H1 (cell line): ENCODE results near the gene DLL4. TPM values are rescaled to one million over a fixed set of nuclear protein-coding genes. Genes with fewer than 3 reads are reported as not detected.

Source experiments
- CTCF ChIA-PET: fragments of 300-600 bp; sonication (Branson Sonifier 250); formaldehyde crosslinking; loops from one replicate; lab custom pipeline; 2021; ENCODE audit not compliant: partially characterized antibody; lab: Charles Lee
- POLR2A ChIA-PET: fragments of 300-600 bp; sonication (Branson Sonifier 250); formaldehyde crosslinking; loops from one replicate; lab custom pipeline; 2021; ENCODE audit warnings: inconsistent platforms; ENCODE audit not compliant: partially characterized antibody; lab: Charles Lee
- DNase-seq, 2 experiments: peaks; one replicate each; pipeline versions ENCODE4 v3.0.0 to v3.0.0-alpha.2; 2010 to 2022; ENCODE audit warnings: low spot score in 2 of 2, low read depth in 1 of 2, mixed read lengths in 1 of 2
- FAIRE-seq: peaks from 2 replicates; lab custom pipeline; 2011; peaks lifted over from hg19 to GRCh38; lab: Jason Lieb, UNC
- H2AFZ ChIP-seq: 2 replicates; pipeline ENCODE4 v1.8.1; 2012; ENCODE audit warnings: low read length, inconsistent platforms
- H2AK5ac ChIP-seq: 2 replicates; pipeline ENCODE4 v1.6.1; 2013; ENCODE audit warnings: low read depth, low read length
- H2BK120ac ChIP-seq: replicated peaks from 2 replicates; pipeline ENCODE3; 2013; ENCODE audit warnings: low read depth, low read length, inconsistent platforms
- H2BK12ac ChIP-seq: 2 replicates; pipeline ENCODE4 v1.6.1; 2013; ENCODE audit warnings: low read depth, low read length
- H2BK15ac ChIP-seq: 2 replicates; pipeline ENCODE4 v1.6.1; 2013; ENCODE audit warnings: low read length
- H2BK20ac ChIP-seq: 2 replicates; pipeline ENCODE4 v1.6.1; 2013; ENCODE audit warnings: low read length
- H2BK5ac ChIP-seq: 2 replicates; pipeline ENCODE4 v1.6.1; 2013; ENCODE audit warnings: low read depth, low read length
- H3K14ac ChIP-seq: 2 replicates; pipeline ENCODE4 v1.6.1; 2013; ENCODE audit warnings: inconsistent platforms; ENCODE audit not compliant: insufficient read length
- H3K18ac ChIP-seq: 2 replicates; pipeline ENCODE4 v1.6.1; 2013; ENCODE audit warnings: low read length; ENCODE audit errors: extremely low read depth
- H3K23ac ChIP-seq: 2 replicates; pipeline ENCODE4 v1.6.1; 2013; ENCODE audit warnings: inconsistent platforms; ENCODE audit not compliant: insufficient read length
- H3K23me2 ChIP-seq: 2 replicates; pipeline ENCODE4 v1.6.1; 2013; ENCODE audit warnings: low read depth, low read length
- H3K27ac ChIP-seq: 2 replicates; pipeline ENCODE4 v1.6.1; 2011; ENCODE audit warnings: low read depth, low read length, inconsistent platforms
- H3K27me3 ChIP-seq, 4 experiments: replicated peaks in 1 of 4; 1 replicate in 1 of 4; 2 replicates in 3 of 4; pipeline versions ENCODE4 v1.6.1 to v1.8.1; 2011 to 2013; ENCODE audit warnings: low read length in 3 of 4, mild to moderate bottlenecking in 3 of 4, inconsistent platforms in 2 of 4, mixed read lengths in 2 of 4, moderate library complexity in 1 of 4; ENCODE audit not compliant: control insufficient read depth in 3 of 4, insufficient read depth in 3 of 4; ENCODE audit errors: extremely low read depth in 1 of 4
- H3K36me3 ChIP-seq, 4 experiments: 2 replicates each; pipeline versions ENCODE4 v1.6.1 to v1.8.1; 2011 to 2013; ENCODE audit warnings: mild to moderate bottlenecking in 4 of 4, low read length in 3 of 4, moderate library complexity in 2 of 4, control low read depth in 1 of 4, inconsistent platforms in 1 of 4; ENCODE audit not compliant: insufficient read depth in 4 of 4, control insufficient read depth in 2 of 4
- H3K4ac ChIP-seq: replicated peaks from 2 replicates; pipeline ENCODE3; 2013; ENCODE audit warnings: low read length, low read depth, mixed read lengths, inconsistent platforms; ENCODE audit not compliant: insufficient read length
- H3K4me1 ChIP-seq, 4 experiments: replicated peaks in 1 of 4; 1 replicate in 1 of 4; 2 replicates in 3 of 4; pipeline versions ENCODE4 v1.6.1 to v1.8.1; 2011 to 2013; ENCODE audit warnings: low read length in 3 of 4, inconsistent platforms in 2 of 4, mixed read lengths in 1 of 4; ENCODE audit not compliant: insufficient read depth in 4 of 4, control insufficient read depth in 3 of 4
- H3K4me2 ChIP-seq, 2 experiments: 2 replicates each; pipeline versions ENCODE4 v1.6.1 to v1.8.1; 2011 to 2013; ENCODE audit warnings: low read depth in 2 of 2, low read length in 2 of 2, control low read depth in 1 of 2, inconsistent platforms in 1 of 2, mild to moderate bottlenecking in 1 of 2; ENCODE audit not compliant: insufficient read depth in 1 of 2
- H3K4me3 ChIP-seq, 4 experiments: fragments of 200-600, 300-600 bp in 1 of 4; sonication (generic), shearing (Covaris generic), sonication (Bioruptor Twin) in 1 of 4; 2 replicates each; pipeline versions ENCODE4 v1.5.1 to v1.8.1; 2011 to 2016; ENCODE audit warnings: low read length in 4 of 4, low read depth in 3 of 4, control low read depth in 2 of 4, inconsistent platforms in 2 of 4, mild to moderate bottlenecking in 2 of 4, mixed read lengths in 1 of 4, moderate library complexity in 1 of 4; ENCODE audit not compliant: insufficient read depth in 2 of 4; ENCODE audit errors: extremely low read depth in 1 of 4
- H3K56ac ChIP-seq: replicated peaks from 2 replicates; pipeline ENCODE3; 2013; ENCODE audit warnings: low read depth, mild to moderate bottlenecking, mixed read lengths, low read length, inconsistent platforms; ENCODE audit not compliant: insufficient read length
- H3K79me1 ChIP-seq: 2 replicates; pipeline ENCODE4 v1.6.1; 2013; ENCODE audit warnings: low read depth, low read length, control low read depth
- H3K79me2 ChIP-seq, 2 experiments: 2 replicates each; pipeline versions ENCODE4 v1.6.1 to v1.8.1; 2012 to 2013; ENCODE audit warnings: low read length in 2 of 2, mild to moderate bottlenecking in 2 of 2, inconsistent platforms in 1 of 2; ENCODE audit not compliant: insufficient read depth in 2 of 2, control insufficient read depth in 1 of 2
- H3K9ac ChIP-seq, 4 experiments: replicated peaks in 1 of 4; 1 replicate in 1 of 4; 2 replicates in 3 of 4; pipeline versions ENCODE4 v1.6.1 to v1.8.1; 2011 to 2013; ENCODE audit warnings: low read depth in 3 of 4, low read length in 3 of 4, control low read depth in 2 of 4, mild to moderate bottlenecking in 2 of 4, moderate library complexity in 2 of 4, inconsistent platforms in 1 of 4; ENCODE audit errors: extremely low read depth in 1 of 4
- H3K9me3 ChIP-seq, 2 experiments: 2 replicates each; pipeline versions ENCODE4 v1.6.1 to v1.8.1; 2012 to 2013; ENCODE audit warnings: mild to moderate bottlenecking in 2 of 2, moderate library complexity in 2 of 2, control low read depth in 1 of 2, inconsistent platforms in 1 of 2, low read depth in 1 of 2, low read length in 1 of 2, mixed read lengths in 1 of 2; ENCODE audit not compliant: insufficient read depth in 2 of 2
- H4K20me1 ChIP-seq, 2 experiments: replicated peaks in 1 of 2; 2 replicates each; pipeline versions ENCODE3 to v1.8.1; 2011 to 2013; ENCODE audit warnings: inconsistent platforms in 2 of 2, low read length in 2 of 2, mild to moderate bottlenecking in 1 of 2; ENCODE audit not compliant: insufficient read depth in 2 of 2, control insufficient read depth in 1 of 2
- H4K5ac ChIP-seq: 2 replicates; pipeline ENCODE4 v1.6.1; 2013; ENCODE audit warnings: low read length, low read depth, mixed read lengths, inconsistent platforms; ENCODE audit not compliant: insufficient read length
- H4K8ac ChIP-seq: 2 replicates; pipeline ENCODE4 v1.8.0; 2013; ENCODE audit warnings: mild to moderate bottlenecking, moderate library complexity, low read length, inconsistent platforms; ENCODE audit not compliant: insufficient read depth; ENCODE audit errors: extremely low read depth
- H4K91ac ChIP-seq: replicated peaks from 2 replicates; pipeline ENCODE3; 2013; ENCODE audit warnings: low read length, mixed read lengths, inconsistent platforms; ENCODE audit not compliant: insufficient read length
- EP300 ChIP-seq, 2 experiments: IDR thresholded peaks; 1 replicate in 1 of 2; 2 replicates in 1 of 2; pipeline ENCODE4 v1.6.1; 2011 to 2012; ENCODE audit warnings: low read depth in 2 of 2, low read length in 2 of 2, mild to moderate bottlenecking in 2 of 2, borderline replicate concordance in 1 of 2, inconsistent platforms in 1 of 2, moderate library complexity in 1 of 2
- POU5F1 ChIP-seq: IDR thresholded peaks from 2 replicates; pipeline ENCODE4 v1.6.1; 2011; ENCODE audit warnings: low read depth, mild to moderate bottlenecking, low read length, moderate library complexity
- WGBS, 2 experiments: shearing (Covaris generic) in 1 of 2; methylation state at CpG; one replicate each; pipeline versions ENCODE4 v1.1.6 to v1.1.7; 2013 to 2015; ENCODE audit warnings: low lambda C conversion rate in 2 of 2, mixed read lengths in 2 of 2, inconsistent platforms in 1 of 2, low coverage in 1 of 2, missing lambda C conversion rate in 1 of 2; ENCODE audit not compliant: insufficient replicate concordance in 2 of 2, insufficient coverage in 1 of 2, insufficient read length in 1 of 2; ENCODE audit errors: extremely low coverage in 1 of 2, missing lambda C conversion rate in 1 of 2; 5-methylcytosine and 5-hydroxymethylcytosine counted together
- polyA plus RNA-seq, 7 experiments: library from polyadenylated mRNA; depleted of rRNA in 3 of 7; stranded (reverse) in 5 of 7; unstranded in 2 of 7; fragments of >200 nt in 5 of 7; fragments of 200-250 nt in 2 of 7; gene quantifications; 1 replicate in 5 of 7; 2 replicates in 1 of 7; 4 replicates in 1 of 7; pipeline versions ENCODE4 v1.2.1 to v1.2.3, GENCODE V29; 2011 to 2013; ENCODE audit warnings: missing spikeins in 2 of 7, mixed read lengths in 2 of 7
- total RNA-seq: library from RNA; stranded (reverse); fragmentation: NEBNext Ultra II Directional; extraction: Animal tissue kit (Norgen Biotek cat#: 25700); gene quantifications from 2 replicates; pipeline ENCODE4 v1.2.1, GENCODE V29; 2021

The DLL4 gene
- total and polyA plus RNA-seq, 2 of the 8 experiments (the other 6 are each of a cell fraction or from before 2014, with no cell fraction given), result 0.23 to 0.60 TPM

- H3K27me3 ChIP-seq, result peaks cover 0 to 38% (median 19%) of the 10 kb centered on the region in 4 experiments; a peak in 6 of 7 replicates
- no peak for TF ChIP-seq POU5F1
- TF ChIP-seq EP300 (IDR thresholded peaks at IDR 0.05; ENCODE audit: borderline replicate concordance in 1 of 2, low read depth in 2 of 2, low read length in 2 of 2), result no peak
- H4K91ac ChIP-seq, result no peak overlapping the region
- no peaks in the 10 kb centered on the region for H3K9me3 ChIP-seq
- no peak overlapping the region for H3K4ac ChIP-seq
- H4K8ac ChIP-seq, result 0 out of 2 replicates have a peak overlapping the region, but pooled peaks have one; percentile 9
- H3K23ac ChIP-seq, result no peak overlapping the region
- no peaks in the 10 kb centered on the region for H4K20me1 ChIP-seq
- no peak overlapping the region for H3K4me3 ChIP-seq
- no peak for FAIRE-seq
- H2BK12ac ChIP-seq, result 0 out of 2 replicates have a peak overlapping the region, but pooled peaks have one; percentile 27
- no peak overlapping the region for H2BK20ac ChIP-seq
- H3K27ac ChIP-seq, result no peak overlapping the region
- no peak overlapping the region for H3K14ac ChIP-seq
- no peak overlapping the region for H2BK5ac ChIP-seq
- H2AFZ ChIP-seq, result no peak overlapping the region
- H3K56ac ChIP-seq, result no peak overlapping the region
- H4K5ac ChIP-seq, result no peak overlapping the region
- H2BK15ac ChIP-seq, result peak overlapping the region; percentile 61; the same call in 1 of the 2 replicates
- H3K18ac ChIP-seq, result no peak overlapping the region
- no peak overlapping the region for H3K9ac ChIP-seq
- peaks cover 5% of the 10 kb centered on the region; the same call in 1 of the 2 replicates for H3K23me2 ChIP-seq
- H2BK120ac ChIP-seq, result no peak overlapping the region
- DNase-seq, result no peak
- H3K4me2 ChIP-seq, result no peak overlapping the region
- CTCF ChIA-PET, result interaction anchor here (6.5 to 33.1 kb wide), 3 partner anchors 14 to 35 kb away, joined by 52 to 619 read pairs (median 590); partner anchors contain the start of genes DLL4 and VPS18
- no peak overlapping the region for H2AK5ac ChIP-seq
- no peaks in the 10 kb centered on the region for H3K36me3 ChIP-seq
- no peaks in the 10 kb centered on the region for H3K79me1 ChIP-seq
- POLR2A ChIA-PET, result interaction anchor here (0.7 to 43.8 kb wide), 3 partner anchors 3 to 349 kb away, joined by 3 to 1505 read pairs (median 1505); partner anchors contain the start of genes CHAC1 and DLL4
- WGBS, 2 experiments, result 88% methylated on average over 6 of the region's 6 CpGs; no CpG with 5 or more reads in 1 of the 2 experiments
- no peaks in the 10 kb centered on the region for H3K79me2 ChIP-seq
- H3K4me1 ChIP-seq, result peaks cover 0 to 28% (median 12%) of the 10 kb centered on the region in 4 experiments; a peak in 6 of 7 replicates
These were observed 9.4 kb downstream of the DLL4 start for GRCh38 chr15:40938536-40938870.
